Liver (tissue), 9 donors: Measurements from ENCODE around the gene C3orf52. TPM values are rescaled to one million over a fixed set of nuclear protein-coding genes. Genes with fewer than 3 reads are reported as not detected.

Experiments
- DNase-seq: peaks from one replicate; pipeline ENCODE4 v3.0.0-alpha.2; 2017; ENCODE audit warnings: low spot score
- H3K27ac ChIP-seq, 2 donors: one replicate each; pipeline ENCODE4 v1.7.0; 2013; ENCODE audit warnings: inconsistent platforms in 2 of 2, low read length in 2 of 2, control low read depth in 1 of 2, low read depth in 1 of 2, mild to moderate bottlenecking in 1 of 2
- H3K27me3 ChIP-seq, 4 donors: one replicate each; pipeline versions ENCODE4 v1.6.1 to v1.7.0; 2013; ENCODE audit warnings: low read length in 3 of 4, inconsistent platforms in 1 of 4, mild to moderate bottlenecking in 1 of 4, moderate library complexity in 1 of 4; ENCODE audit not compliant: control insufficient read depth in 4 of 4, insufficient read depth in 4 of 4
- H3K36me3 ChIP-seq, 4 donors: one replicate each; pipeline versions ENCODE4 v1.6.1 to v1.7.0; 2013; ENCODE audit warnings: low read length in 3 of 4, mild to moderate bottlenecking in 3 of 4, low read depth in 1 of 4, moderate library complexity in 1 of 4; ENCODE audit not compliant: control insufficient read depth in 4 of 4, insufficient read depth in 3 of 4
- H3K4me1 ChIP-seq, 4 donors: one replicate each; pipeline versions ENCODE4 v1.6.1 to v1.7.0; 2013; ENCODE audit warnings: low read length in 3 of 4, mild to moderate bottlenecking in 3 of 4, moderate library complexity in 1 of 4; ENCODE audit not compliant: control insufficient read depth in 4 of 4, insufficient read depth in 4 of 4
- H3K4me3 ChIP-seq, 3 donors: one replicate each; pipeline versions ENCODE4 v1.6.1 to v1.7.0; 2013; ENCODE audit warnings: low read length in 3 of 3, control low read depth in 1 of 3, low read depth in 1 of 3, mild to moderate bottlenecking in 1 of 3
- H3K9ac ChIP-seq, 2 donors: one replicate each; pipeline ENCODE4 v1.7.0; 2013; ENCODE audit warnings: low read length in 2 of 2, mild to moderate bottlenecking in 2 of 2, moderate library complexity in 2 of 2, control low read depth in 1 of 2, low read depth in 1 of 2
- H3K9me3 ChIP-seq, 4 donors: one replicate each; pipeline versions ENCODE4 v1.6.1 to v1.7.0; 2013; ENCODE audit warnings: low read length in 3 of 4; ENCODE audit not compliant: control insufficient read depth in 4 of 4
- EGR1 ChIP-seq, 2 donors: IDR thresholded peaks; 2 replicates each; pipeline ENCODE4 v1.6.1; 2016 to 2018; ENCODE audit warnings: antibody characterized with exemption in 2 of 2, low read depth in 2 of 2
- FOXA1 ChIP-seq: IDR thresholded peaks from 2 replicates; pipeline ENCODE4 v1.6.1; 2016; ENCODE audit warnings: antibody characterized with exemption
- FOXA2 ChIP-seq: IDR thresholded peaks from 2 replicates; pipeline ENCODE4 v1.6.1; 2016; ENCODE audit warnings: antibody characterized with exemption
- GABPA ChIP-seq, 2 donors: IDR thresholded peaks in 1 of 2; conservative IDR thresholded peaks in 1 of 2; 2 replicates each; pipeline ENCODE4 v1.6.1; 2016; ENCODE audit warnings: antibody characterized with exemption in 2 of 2, mild to moderate bottlenecking in 1 of 2, moderate library complexity in 1 of 2
- HNF4A ChIP-seq, 2 donors: conservative IDR thresholded peaks; 2 replicates each; pipeline ENCODE4 v1.6.1; 2016; ENCODE audit warnings: antibody characterized with exemption in 2 of 2, mild to moderate bottlenecking in 2 of 2
- HNF4G ChIP-seq: IDR thresholded peaks from 2 replicates; pipeline ENCODE4 v1.6.1; 2016; ENCODE audit warnings: antibody characterized with exemption
- JUND ChIP-seq, 2 donors: IDR thresholded peaks; 2 replicates each; pipeline ENCODE4 v1.6.1; 2016; ENCODE audit warnings: antibody characterized with exemption in 2 of 2
- NR2F2 ChIP-seq: IDR thresholded peaks from 2 replicates; pipeline ENCODE4 v1.6.1; 2016; ENCODE audit warnings: antibody characterized with exemption
- RAD21 ChIP-seq, 2 donors: IDR thresholded peaks; 2 replicates each; pipeline ENCODE4 v1.6.1; 2016; ENCODE audit warnings: antibody characterized with exemption in 2 of 2, mild to moderate bottlenecking in 2 of 2
- RXRA ChIP-seq, 2 donors: IDR thresholded peaks; 2 replicates each; pipeline ENCODE4 v1.6.1; 2017 to 2018; ENCODE audit warnings: antibody characterized with exemption in 2 of 2, mild to moderate bottlenecking in 1 of 2
- SP1 ChIP-seq: IDR thresholded peaks from 2 replicates; pipeline ENCODE4 v1.6.1; 2018; ENCODE audit warnings: antibody characterized with exemption, mild to moderate bottlenecking
- TAF1 ChIP-seq: conservative IDR thresholded peaks from 2 replicates; pipeline ENCODE4 v1.6.1; 2016; ENCODE audit warnings: antibody characterized with exemption, mild to moderate bottlenecking
- YY1 ChIP-seq: IDR thresholded peaks from 2 replicates; pipeline ENCODE4 v1.6.1; 2016; ENCODE audit warnings: antibody characterized with exemption, mild to moderate bottlenecking
- WGBS: extraction: QIAGEN DNeasy Blood & Tissue Kit; methylation state at CpG from one replicate; pipeline ENCODE4 v1.1.7; 2013; 5-methylcytosine and 5-hydroxymethylcytosine counted together
- polyA plus RNA-seq, 2 donors: library from polyadenylated mRNA; stranded (reverse) in 1 of 2; unstranded in 1 of 2; fragments of 200-250 nt in 1 of 2; fragments of >200 nt in 1 of 2; fragmentation: Nextera tagmentation in 1 of 2; extraction: Ambion mirVana in 1 of 2; gene quantifications; one replicate each; pipeline versions ENCODE4 v1.2.1 to v1.2.3, GENCODE V29; 2013 to 2015
- total RNA-seq, 2 donors: library from RNA; depleted of rRNA; stranded (reverse); fragments of >200 nt; gene quantifications; one replicate each; pipeline ENCODE4 v1.2.3, GENCODE V29; 2014
- TF ChIP-seq, protein P1 (sequence below): IDR thresholded peaks from 2 replicates; pipeline ENCODE4 v1.6.1; 2016; ENCODE audit warnings: antibody characterized with exemption
- TF ChIP-seq, protein P2 (sequence below): IDR thresholded peaks from 2 replicates; pipeline ENCODE4 v1.6.1; 2016; ENCODE audit warnings: antibody characterized with exemption, mild to moderate bottlenecking
- TF ChIP-seq, protein P3 (sequence below): IDR thresholded peaks from 2 replicates; pipeline ENCODE4 v1.6.1; 2016; ENCODE audit warnings: antibody characterized with exemption
- TF ChIP-seq, protein P4 (sequence below): fragments of 150-350 bp; IDR thresholded peaks from 2 replicates; pipeline ENCODE4 v1.5.1; 2017; ENCODE audit warnings: improper control_type of control experiment, low read depth, low read length; ENCODE audit not compliant: missing input control
- donor health status: healthy.
- donor health status: healthy.
- donor health status: healthy.
- donor health status: healthy.
- donor health status: healthy.

C3orf52 gene
- total and polyA plus RNA-seq, 4 donors, result 0.10 to 1.8 (median 0.47) TPM; not detected in 1

DNA sequence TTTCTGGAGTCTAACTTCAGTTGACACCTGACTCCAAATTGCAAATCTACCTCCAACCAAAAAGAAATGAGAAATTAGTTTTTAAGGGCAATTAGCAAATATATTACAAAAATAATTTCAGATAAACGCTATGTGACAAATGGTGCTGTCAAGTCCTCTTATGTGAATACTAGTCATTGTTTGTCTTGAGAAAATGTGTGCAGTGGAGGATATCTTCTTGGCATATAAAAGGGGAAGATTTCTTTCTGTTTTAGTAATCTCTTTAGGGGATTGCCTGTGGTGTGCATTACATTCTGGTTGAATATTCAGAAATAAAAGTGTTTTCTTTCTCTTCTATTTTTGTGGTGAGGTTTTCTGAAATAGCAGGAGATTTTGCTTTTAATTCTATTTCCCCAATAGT, 49.9 kb downstream of the C3orf52 start:
- Histone ChIP-seq H3K9ac (no peak overlapping the region), H3K27ac (no peak overlapping the region), H3K4me1 (no peaks in the 10 kb centered on the region), H3K27me3 (peaks cover 0 to 12% (median 2%) of the 10 kb centered on the region in 4 donors), H3K9me3 (no peaks in the 10 kb centered on the region), H3K36me3 (no peaks in the 10 kb centered on the region), H3K4me3 (no peak overlapping the region)
- TF ChIP-seq, protein P1, sequence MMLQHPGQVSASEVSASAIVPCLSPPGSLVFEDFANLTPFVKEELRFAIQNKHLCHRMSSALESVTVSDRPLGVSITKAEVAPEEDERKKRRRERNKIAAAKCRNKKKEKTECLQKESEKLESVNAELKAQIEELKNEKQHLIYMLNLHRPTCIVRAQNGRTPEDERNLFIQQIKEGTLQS, result no peak
- TF ChIP-seq NR2F2 (no peak), FOXA1 (no peak), HNF4A (conservative IDR thresholded peaks at IDR 0.05) (no peak), YY1 (no peak), HNF4G (no peak), FOXA2 (no peak), GABPA (IDR thresholded peaks at IDR 0.05 in 1 of 2, conservative IDR thresholded peaks at IDR 0.05 in 1 of 2) (no peak), RAD21 (IDR thresholded peaks at IDR 0.05) (no peak), RXRA (IDR thresholded peaks at IDR 0.05) (no peak), SP1 (no peak), TAF1 (no peak)
- TF ChIP-seq, protein P2, sequence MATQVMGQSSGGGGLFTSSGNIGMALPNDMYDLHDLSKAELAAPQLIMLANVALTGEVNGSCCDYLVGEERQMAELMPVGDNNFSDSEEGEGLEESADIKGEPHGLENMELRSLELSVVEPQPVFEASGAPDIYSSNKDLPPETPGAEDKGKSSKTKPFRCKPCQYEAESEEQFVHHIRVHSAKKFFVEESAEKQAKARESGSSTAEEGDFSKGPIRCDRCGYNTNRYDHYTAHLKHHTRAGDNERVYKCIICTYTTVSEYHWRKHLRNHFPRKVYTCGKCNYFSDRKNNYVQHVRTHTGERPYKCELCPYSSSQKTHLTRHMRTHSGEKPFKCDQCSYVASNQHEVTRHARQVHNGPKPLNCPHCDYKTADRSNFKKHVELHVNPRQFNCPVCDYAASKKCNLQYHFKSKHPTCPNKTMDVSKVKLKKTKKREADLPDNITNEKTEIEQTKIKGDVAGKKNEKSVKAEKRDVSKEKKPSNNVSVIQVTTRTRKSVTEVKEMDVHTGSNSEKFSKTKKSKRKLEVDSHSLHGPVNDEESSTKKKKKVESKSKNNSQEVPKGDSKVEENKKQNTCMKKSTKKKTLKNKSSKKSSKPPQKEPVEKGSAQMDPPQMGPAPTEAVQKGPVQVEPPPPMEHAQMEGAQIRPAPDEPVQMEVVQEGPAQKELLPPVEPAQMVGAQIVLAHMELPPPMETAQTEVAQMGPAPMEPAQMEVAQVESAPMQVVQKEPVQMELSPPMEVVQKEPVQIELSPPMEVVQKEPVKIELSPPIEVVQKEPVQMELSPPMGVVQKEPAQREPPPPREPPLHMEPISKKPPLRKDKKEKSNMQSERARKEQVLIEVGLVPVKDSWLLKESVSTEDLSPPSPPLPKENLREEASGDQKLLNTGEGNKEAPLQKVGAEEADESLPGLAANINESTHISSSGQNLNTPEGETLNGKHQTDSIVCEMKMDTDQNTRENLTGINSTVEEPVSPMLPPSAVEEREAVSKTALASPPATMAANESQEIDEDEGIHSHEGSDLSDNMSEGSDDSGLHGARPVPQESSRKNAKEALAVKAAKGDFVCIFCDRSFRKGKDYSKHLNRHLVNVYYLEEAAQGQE, result no peak
- TF ChIP-seq, protein P3, sequence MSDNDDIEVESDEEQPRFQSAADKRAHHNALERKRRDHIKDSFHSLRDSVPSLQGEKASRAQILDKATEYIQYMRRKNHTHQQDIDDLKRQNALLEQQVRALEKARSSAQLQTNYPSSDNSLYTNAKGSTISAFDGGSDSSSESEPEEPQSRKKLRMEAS, result no peak
- no peak for DNase-seq
- 78% methylated on average over 1 of the region's 1 CpG for WGBS

DNA sequence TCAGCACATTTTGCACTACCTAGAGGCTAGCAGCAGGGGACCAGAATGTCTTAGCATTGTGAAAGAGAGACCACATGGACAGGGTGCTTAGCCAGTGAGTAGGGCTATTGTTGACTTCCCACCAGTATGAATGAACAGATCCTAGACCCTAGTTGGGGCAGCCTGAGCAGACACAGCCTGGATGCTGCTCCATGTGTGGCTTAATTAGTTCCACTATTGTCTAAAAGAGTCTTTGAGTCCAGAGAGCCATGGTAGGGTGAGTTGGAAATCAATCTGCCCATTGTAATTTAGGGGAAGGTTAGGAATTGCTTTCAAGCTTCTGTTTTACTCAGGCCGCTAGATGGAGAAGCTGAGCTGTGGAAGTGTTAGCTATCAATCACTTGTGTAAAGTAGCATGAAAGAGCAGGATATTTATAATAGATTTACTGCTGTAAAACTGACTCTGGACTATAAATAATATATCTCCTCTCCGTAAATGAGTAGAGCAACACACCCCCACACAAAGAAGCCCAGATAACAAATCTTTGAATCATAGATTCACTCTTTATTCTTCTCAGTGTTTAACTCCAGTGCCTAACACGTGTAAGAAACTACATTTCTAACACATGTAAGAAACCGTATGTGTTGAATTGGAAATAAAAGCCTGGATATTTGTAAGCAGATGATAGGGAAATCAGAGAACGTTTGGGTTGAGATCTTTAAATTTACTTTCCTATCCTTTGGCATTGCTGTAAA, 50.9 kb downstream of the C3orf52 start:
- no peaks in the 10 kb centered on the region for H3K36me3 ChIP-seq
- DNase-seq, result no peak
- H3K4me1 ChIP-seq, result no peaks in the 10 kb centered on the region
- H3K27me3 ChIP-seq, result peaks cover 0 to 10% (median 2%) of the 10 kb centered on the region in 4 donors
- 32% methylated on average over 5 of the region's 5 CpGs for WGBS
- TF ChIP-seq EGR1 (IDR thresholded peaks at IDR 0.05; ENCODE audit: low read depth in 2 of 2) (no peak), JUND (IDR thresholded peaks at IDR 0.05) (no peak), GABPA (IDR thresholded peaks at IDR 0.05 in 1 of 2, conservative IDR thresholded peaks at IDR 0.05 in 1 of 2) (no peak), YY1 (no peak), SP1 (no peak), RAD21 (IDR thresholded peaks at IDR 0.05) (peak; percentile 67 to 75), FOXA2 (no peak)
- TF ChIP-seq, protein P4, sequence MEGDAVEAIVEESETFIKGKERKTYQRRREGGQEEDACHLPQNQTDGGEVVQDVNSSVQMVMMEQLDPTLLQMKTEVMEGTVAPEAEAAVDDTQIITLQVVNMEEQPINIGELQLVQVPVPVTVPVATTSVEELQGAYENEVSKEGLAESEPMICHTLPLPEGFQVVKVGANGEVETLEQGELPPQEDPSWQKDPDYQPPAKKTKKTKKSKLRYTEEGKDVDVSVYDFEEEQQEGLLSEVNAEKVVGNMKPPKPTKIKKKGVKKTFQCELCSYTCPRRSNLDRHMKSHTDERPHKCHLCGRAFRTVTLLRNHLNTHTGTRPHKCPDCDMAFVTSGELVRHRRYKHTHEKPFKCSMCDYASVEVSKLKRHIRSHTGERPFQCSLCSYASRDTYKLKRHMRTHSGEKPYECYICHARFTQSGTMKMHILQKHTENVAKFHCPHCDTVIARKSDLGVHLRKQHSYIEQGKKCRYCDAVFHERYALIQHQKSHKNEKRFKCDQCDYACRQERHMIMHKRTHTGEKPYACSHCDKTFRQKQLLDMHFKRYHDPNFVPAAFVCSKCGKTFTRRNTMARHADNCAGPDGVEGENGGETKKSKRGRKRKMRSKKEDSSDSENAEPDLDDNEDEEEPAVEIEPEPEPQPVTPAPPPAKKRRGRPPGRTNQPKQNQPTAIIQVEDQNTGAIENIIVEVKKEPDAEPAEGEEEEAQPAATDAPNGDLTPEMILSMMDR, result peak; percentile 30
- TF ChIP-seq, protein P3, result no peak
- no peak overlapping the region for H3K27ac ChIP-seq
- no peaks in the 10 kb centered on the region for H3K9me3 ChIP-seq
- H3K9ac ChIP-seq, result no peak overlapping the region
- no peak overlapping the region for H3K4me3 ChIP-seq
